HS-5 (cell line): ENCODE results near the gene CBX2.

Experiments
- DNase-seq: peaks from one replicate; pipeline ENCODE4 v3.0.0-alpha.2; 2012; ENCODE audit warnings: low read depth

The CBX2 gene

GRCh38 chr17:79812353-79813258 is 34.7 kb downstream of the CBX2 start:
- no peak for DNase-seq

- DNase-seq = no peak
Observed at GRCh38 chr17:79813297-79814126, 35.6 kb downstream of the CBX2 start.

DNA sequence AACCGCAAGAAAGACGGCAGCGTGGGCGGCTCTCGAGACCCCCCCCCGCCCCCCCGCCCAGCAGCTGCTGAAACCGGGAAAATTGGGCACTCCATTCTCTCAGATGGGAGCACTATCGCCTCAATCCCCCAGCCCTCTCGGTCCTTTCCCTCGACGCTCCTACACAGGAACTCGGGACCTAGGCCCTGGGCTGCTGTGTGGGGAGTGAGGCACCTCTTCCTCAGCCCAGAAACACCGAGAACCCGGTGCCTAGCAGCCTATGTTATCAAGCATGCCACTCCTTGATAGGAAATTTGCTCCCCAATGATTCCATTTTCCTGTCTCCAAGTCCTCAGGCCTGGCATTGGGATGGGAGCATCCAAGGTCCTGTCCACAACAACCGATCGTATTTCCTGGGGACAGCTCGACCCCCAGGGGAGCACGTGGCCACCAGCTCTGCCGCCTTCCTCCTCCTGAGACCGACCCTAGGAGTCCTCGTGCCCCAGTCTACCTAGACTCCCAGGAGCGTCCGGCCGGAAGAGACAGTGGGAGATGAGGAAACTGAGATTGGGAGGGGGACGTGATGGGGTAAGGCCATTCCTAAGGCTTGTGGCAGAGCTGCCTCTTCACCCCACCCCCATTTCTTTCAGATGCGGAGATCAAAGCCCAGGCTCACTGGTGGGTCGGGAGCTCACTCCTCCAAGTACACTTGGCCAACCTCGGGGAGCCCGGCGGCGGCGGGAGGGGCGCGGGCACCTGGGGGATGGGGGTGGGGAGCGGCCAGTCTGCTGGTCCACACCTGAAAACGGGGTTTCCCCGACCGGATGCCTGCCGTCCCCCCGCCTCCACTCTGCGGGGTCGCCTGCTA is 36.4 kb downstream of the CBX2 start:
- no peak for DNase-seq

DNA sequence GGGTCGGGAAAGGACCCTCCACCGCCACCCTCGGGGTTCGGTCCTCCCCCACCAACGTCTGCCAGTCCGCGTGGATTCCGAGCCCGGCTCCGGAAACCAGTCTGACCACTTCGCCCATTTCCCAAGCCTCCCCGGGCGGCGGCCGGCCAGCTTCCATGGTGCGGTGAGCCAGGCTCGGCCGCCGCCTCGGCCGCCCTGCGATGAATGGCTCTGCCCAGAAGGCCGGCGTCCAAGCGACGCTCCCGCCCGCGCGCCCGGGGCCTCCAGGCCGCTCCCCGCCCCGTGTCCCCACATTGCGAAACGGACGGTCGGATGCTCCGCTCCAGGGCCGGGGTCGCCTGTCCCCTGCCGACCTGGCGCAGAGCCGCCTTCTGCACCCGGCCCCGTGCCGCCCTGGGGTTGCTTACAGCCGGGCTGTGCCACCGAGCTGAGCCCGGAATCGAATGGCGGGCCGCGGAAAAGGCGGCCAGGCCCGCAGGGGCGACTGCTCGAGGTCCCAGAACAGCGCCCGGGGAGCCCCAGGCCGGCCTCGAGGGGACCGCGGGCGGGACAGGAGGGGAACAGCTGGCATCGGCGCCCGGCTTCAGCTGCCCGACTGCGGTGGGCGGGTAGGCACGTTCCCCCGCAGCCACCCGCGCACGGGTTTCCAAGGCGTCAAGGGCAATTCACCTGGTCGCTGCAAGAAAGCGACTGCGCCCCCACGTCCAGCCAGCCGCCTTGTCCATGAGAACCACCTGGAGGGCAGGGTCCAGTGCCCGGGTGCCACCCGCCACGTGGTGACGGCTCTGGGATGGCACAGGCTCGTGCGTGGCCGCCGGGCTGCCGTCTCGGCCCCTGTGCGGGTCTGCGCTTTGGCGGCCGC is 37.3 kb downstream of the CBX2 start:
- no peak for DNase-seq

DNA sequence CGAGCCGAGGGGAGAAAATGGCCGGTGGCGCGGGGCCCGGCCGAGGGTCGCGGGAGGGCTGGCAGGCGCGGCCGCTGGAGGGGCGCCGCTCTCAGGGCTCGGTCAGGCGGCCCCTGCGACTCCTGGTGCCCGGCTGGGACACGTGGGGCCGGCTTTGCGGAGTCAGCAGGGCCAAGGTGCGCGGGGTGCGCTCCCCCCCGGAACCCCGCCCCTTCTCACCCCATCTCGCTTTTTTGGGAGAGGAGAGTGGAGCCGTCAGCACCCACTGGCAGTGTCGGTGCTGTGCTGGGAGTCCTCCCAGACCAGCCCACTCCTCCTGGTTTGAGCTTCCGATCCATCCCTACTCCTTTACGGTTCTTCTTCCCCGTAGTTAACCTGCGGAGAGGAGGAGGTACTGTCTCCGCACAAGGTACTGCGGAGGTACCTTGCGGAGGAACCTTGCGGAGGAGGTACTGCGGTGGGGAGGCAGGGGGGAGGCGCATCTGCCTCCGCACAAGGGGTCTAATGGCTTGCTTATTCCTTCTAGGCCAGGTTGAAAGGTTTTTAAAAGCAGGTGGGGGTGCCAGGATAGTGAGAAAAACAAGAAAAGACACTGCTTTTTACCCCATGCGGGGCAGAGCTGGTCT is 38.0 kb downstream of the CBX2 start:
- no peak for DNase-seq

GRCh38 chr17:79818026-79818758 is 40.2 kb downstream of the CBX2 start:
- no peak for DNase-seq

DNA sequence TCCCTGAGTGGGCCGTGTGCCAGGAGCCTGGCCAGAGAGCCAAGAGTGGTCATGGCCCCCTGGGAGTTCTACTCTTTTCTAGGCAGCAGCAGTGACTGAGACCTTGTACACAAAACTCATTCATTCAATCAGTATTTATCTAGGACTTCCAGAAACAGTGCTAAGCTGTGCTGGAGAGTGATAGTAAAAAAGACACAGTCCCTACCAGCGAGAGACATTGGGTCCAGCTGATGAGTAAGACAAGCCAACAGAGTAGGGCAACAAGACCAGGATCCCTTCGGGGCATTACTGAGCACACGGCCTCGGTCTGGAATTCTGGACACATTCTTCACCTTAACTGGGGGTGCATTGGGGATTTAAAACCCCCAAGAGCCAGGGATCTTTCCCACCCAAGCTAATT is 41.1 kb downstream of the CBX2 start:
- no peak for DNase-seq

GRCh38 chr17:79819534-79820276 is 41.8 kb downstream of the CBX2 start:
- no peak for DNase-seq

DNA sequence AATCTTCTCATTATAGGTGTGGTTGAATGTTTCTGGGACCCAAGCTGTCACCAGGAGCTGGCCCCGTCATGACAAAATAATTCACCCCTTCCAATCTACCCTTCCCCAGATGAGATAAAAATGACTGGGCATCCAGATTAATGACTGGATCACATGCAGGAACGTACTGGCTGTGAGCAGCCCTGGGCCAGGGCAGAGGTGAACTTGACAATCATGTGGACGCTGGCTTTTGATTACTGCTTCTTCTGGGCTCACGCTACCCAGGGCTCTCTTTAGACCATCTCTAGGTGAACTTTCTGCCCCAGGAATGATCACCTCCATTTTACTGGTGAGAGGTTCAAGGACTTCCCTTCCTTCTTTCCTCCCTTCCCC is 43.0 kb downstream of the CBX2 start:
- DNase-seq = no peak

DNA sequence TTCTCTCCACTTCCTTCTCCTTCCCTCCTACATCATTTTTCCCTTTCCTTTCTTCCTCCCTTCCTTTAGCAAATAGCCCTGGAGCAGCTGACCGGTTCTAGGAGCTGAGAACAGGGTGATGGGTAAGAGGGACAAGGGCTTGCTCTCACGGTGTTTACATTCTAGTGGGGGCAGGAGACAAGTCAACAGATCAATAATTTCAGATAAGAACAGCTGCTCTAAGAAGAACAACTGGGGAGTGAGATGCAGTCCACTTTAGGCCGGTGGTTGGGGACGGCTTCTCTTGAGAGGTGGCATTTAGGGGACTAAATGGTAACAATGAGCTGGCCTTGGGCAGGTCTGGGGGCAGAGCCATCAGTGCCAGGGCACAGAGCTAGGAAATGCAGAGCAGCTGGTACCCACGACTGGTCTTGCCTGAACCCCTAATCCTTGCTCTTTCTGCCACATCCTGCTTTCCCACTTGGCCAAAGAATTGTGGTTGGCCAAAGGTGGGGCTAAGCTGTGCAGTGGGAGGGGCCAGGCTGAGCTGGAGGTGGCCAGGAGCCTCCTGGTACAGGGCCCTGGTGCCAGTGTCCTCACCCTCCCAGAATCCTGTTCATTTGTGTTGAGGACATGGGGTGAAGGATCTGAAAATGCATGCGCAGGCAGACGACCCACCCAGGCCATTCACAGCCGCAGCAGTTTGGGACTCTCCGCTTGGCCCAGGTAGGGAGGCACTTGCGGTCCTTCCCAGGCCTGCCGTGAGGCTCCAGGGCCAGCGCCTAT is 43.6 kb downstream of the CBX2 start:
- DNase-seq = no peak

- DNase-seq = no peak
Observed at GRCh38 chr17:79822583-79823124, 44.7 kb downstream of the CBX2 start.

DNA sequence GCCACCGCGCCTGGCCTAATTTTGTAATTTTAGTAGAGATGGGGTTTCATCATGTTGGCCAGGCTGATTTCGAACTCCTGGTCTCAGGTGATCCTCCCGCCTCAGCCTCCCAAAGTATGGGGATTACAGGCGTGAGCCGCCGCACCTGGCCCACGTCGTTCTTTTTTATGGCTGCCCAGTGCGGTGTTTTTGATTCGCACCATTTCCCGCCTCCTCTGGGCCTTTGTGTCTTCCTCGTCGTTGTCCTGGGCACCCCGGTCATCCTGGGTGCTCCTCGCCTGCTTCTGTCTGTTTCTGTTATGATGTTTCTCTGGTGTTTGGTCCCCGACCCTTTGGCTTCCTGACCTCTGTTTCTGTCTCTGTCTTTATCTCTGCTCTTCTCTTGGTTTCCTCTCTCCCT is 46.3 kb downstream of the CBX2 start:
- no peak for DNase-seq

DNA sequence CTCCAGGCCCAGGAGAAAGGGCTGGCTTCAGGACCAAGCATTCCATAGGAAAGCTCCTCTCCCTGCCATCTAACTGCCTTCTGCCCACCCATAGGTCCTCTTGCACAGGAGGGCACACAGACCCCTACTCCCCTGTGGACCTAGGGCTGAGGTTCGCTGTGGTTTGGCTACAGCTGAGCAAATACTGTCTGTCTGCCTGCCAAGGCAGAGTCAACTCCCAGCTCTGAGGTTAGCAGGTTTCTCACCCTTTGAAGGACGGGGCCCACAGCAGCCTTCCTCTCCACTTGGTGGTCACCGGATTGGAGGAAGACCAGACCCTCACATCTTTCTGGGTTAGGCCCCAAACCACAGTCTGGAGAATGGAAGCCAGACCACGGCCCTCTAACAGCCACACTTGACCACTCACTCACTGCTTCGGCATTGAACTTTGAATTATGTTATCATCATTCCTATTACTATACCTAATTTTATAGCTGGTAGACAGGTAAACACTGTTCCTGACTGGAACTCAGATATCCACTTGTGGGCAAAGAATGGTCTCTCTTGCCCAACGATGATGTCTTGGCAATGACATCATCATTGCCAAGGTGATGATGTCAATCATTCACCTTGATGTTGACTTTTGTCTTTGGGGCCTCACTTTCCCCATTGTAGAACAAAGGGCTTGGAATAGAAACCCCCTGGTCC is 47.1 kb downstream of the CBX2 start:
- no peak for DNase-seq

GRCh38 chr17:79825580-79825921 is 47.6 kb downstream of the CBX2 start:
- DNase-seq = no peak

GRCh38 chr17:79826204-79826680 is 48.3 kb downstream of the CBX2 start:
- DNase-seq = no peak

GRCh38 chr17:79826841-79827578 is 49.1 kb downstream of the CBX2 start:
- no peak for DNase-seq

- no peak for DNase-seq
Observed at GRCh38 chr17:79829004-79829403, 51.1 kb downstream of the CBX2 start.
